Kidney glomerular epithelial cell (primary cell): ENCODE measurements around the gene ZNF577.

ENCODE experiments used
- DNase-seq: peaks from one replicate; lab custom pipeline; 2025; lab: John Stamatoyannopoulos, UW

The ZNF577 gene

DNA sequence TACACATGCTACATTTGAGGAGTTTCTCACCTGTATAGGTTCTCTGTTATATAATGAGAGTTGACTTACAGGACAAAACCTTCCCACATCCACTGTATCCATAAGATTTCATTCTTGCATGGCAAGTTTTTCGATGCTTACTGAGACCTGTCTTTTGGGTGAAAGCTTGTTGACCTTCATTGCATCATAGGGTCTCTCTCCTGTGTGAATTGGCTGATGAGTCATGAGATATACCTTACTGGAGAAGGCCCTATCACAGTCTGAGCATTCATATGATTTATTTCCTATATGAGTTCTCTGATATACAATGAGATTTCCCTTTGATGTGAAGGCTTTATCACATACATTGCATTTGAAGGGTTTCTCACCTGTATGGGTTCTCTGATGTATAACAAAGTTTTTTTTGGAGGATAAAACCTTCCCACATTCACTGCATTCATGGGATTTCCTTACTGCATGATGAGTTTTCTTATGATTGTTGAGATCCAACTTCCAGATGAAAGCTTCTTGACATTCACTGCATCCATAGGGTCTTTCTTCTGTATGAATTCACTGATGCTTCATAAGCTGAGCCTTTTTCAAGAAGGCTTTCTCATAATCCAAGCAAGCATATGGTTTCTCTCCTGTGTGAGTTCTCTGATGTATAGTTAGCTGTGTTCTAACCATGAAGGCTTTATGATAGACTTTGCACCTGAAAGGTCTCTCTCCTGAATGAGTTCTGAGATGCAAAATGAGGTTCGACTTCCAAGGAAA lies 25.7 kb downstream of the ZNF577 start:
- DNase-seq, result no peak

DNA sequence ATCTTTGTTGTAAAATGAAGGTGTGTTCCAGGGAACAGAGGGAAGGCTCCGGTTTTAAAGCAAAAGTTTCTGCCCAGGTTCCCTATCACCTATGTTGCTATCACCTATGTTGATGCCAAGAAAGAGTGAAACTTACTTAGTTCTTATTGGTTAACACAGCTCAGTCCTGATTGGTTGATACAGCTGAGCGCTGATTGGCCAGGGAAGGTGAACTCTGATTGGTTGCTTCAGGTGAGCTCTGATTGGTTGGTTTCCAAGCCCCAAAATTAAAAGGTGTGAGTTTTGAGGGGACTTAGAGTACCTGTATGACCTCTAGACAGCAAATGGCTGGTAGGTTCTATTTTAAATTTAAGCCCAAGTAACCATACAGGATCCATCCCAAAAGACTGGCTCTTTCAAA lies 50.6 kb downstream of the ZNF577 start:
- DNase-seq, result no peak

DNA sequence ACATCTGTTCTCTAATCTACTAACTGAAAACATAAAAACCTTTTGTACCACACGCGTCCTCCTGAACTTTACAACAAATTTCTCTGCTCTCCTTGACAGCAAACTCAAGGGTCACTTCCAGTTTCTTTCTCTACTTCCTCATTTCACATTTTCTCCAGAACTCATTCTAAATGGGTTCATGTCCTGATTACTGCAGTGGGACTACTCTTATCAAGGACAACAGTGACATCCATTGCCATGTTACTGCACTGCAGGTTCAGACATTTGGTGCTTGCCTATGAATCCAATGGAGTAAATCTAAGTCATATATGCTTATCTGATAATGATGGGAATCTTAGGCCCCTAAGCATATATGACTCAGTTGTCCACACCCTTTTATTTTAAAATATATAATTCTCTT lies 57.5 kb downstream of the ZNF577 start:
- DNase-seq, result no peak

DNA sequence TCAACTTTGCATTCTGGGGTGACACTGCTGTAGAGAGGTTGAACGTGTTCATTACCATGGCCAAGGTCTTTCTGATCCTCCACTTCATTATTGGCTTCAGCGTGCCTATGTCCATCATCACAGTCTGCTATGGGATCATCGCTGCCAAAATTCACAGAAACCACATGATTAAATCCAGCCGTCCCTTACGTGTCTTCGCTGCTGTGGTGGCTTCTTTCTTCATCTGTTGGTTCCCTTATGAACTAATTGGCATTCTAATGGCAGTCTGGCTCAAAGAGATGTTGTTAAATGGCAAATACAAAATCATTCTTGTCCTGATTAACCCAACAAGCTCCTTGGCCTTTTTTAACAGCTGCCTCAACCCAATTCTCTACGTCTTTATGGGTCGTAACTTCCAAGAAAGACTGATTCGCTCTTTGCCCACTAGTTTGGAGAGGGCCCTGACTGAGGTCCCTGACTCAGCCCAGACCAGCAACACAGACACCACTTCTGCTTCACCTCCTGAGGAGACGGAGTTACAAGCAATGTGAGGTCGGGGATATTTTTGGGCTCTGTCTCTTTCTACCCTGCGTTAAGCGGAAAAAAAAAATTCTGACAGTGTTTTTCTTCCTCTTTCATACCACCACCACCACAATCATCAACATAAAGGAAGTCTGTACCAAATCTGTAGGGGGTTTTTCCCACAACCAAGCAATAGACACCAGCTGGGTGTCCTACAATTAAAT lies 63.3 kb downstream of the ZNF577 start:
- DNase-seq, result no peak

DNA sequence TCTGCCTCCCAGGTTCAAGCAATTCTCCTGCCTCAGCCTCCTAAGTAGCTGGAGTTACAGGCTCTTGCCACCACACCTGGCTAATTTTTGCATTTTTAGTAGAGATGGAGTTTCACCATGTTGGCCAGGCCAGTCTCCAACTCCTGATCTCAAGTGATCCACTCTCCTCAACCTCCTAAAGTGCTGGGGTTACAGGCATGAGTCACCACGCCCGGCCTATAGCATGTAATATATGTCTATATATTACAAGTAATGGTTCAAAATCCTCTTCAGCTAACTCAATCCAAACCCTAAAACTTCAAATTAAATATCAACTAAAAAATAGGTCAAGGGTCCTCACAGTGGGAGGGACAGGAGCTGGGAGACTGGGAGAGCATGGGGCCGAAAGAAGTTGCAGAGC lies 64.8 kb downstream of the ZNF577 start:
- DNase-seq, result no peak

DNA sequence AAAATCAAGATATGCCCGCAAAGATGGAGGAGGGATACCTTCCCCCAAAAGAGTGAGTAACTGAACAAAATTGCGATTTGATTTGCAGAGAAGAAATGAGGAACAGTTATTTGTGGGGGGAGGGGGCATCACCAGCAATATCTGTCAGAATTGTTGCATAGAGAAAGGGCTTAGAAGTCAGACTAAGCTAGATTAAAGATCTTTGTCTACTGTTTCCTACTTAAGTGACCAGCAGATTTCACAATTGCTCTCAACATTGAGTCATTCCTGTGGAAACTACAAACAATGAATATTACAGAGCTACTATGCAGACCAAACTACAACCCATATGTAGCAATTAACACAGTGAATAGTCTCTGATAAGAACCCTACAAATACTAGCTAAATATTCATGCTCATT lies 65.4 kb downstream of the ZNF577 start:
- no peak for DNase-seq

DNA sequence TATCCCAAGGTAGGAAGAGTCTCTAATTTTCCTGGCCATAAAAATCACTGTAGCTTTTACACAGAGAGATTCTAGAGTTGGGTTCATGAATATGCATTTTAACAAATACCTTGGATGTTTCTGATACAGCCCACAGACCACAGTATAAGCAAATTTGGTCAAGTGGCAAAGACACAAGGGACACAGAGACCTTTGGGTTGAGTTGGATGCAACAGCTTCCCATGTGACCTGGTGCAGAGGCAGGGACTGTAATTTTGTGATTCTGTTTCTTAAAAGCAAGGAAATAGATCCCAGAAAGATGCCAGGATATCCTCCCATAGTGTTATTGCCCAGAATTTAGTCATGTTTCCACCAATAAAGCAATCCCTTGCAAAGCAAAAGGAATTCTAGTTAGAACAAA lies 65.8 kb downstream of the ZNF577 start:
- DNase-seq, result no peak

DNA sequence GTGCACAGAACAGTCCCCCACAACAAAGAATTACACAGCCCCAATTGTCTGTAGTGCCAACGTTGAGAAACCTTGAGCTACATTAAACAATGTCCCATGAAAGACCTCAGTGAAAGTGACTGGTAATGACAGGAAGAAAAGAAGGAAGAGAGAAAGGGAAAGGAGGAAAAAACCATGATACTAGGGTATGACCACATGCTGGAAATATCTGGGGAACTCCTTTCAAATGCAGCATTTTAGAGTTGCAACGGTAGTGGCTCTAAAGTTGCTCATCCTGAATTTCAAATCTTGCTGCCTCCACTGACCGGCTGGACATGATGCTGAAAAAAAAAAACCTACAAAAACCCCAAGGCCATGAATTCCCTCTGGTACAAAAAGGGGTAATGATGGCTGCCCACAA lies 66.3 kb downstream of the ZNF577 start:
- DNase-seq, result no peak
